ENCODE data around the gene SEPTIN3. TPM values are rescaled to one million over a fixed set of nuclear protein-coding genes. Genes with fewer than 3 reads are reported as not detected.
"Not testable (repeated sequence)": the region's sequence is repeated elsewhere in the genome, so short reads cannot be mapped to it uniquely, and the experiment has no call there.

The SEPTIN3 gene
- total RNA-seq, 1 donor from 2014 or later: 0.48 TPM

DNA sequence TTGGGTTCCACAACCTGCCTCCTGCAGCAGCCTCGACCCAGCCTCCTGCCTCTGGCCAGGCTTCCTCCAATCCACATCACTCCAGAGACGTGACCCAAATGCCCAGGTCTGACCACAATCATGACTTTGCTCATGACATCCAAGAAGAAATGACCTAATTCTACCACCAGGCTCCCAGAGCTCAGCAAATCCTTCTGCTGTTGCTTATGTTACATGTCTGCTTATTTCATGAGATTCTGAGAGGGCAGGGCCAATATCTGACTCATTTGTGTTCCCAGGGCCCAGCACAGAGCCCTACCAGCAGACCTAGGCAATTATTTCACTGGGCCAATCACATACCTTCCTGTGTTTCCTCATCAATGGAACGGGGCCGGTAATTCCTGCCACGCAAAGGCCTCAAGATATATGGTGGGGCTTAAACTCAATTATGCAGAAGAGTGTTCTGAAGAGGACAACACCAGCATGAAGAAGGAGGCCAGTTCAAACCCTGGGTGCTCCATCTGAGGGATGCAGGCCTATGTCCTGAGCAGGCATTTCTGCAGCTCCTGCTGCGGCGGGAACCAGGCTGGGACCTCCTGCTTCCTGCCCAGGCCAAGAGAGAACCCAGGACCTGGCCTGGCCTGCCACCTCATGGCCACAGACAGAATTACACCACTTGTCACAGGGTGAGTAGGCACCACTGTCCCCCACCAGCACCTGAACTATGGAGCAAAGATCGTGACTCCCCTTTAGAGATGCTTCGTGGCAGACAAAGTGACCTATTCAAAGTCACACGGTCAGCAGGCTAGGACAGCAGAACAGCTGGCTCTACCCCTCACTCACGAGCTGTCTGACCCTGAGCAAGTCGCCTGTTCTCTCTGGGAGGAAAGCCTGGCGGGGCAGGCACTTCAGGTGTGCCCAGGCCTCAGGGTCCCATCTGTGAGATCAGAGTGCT, 28.1 kb upstream of the SEPTIN3 start:
- peak; percentile 88 for DNase-seq (ENCODE audit: low spot score)

- no peak for DNase-seq (ENCODE audit: low spot score)
Observed at GRCh38 chr22:41943661-41944209, 25.5 kb upstream of the SEPTIN3 start.

- DNase-seq (ENCODE audit: low spot score): peak; percentile 98
Observed at GRCh38 chr22:41946629-41947423, 22.4 kb upstream of the SEPTIN3 start, which contains the start of gene CENPM. Gene CENPM (minus strand): TSS chr22:41947152. CDS start chr22:41947076, 76 bp downstream.

- no peak for DNase-seq (ENCODE audit: low spot score)
Observed at GRCh38 chr22:41947424-41948080, 21.7 kb upstream of the SEPTIN3 start.

GRCh38 chr22:41948142-41948541, 21.1 kb upstream of the SEPTIN3 start:
- DNase-seq (ENCODE audit: low spot score): no peak

- not testable (repeated sequence) for DNase-seq (ENCODE audit: low spot score)
Observed at GRCh38 chr22:41948928-41949296, 20.3 kb upstream of the SEPTIN3 start.

DNA sequence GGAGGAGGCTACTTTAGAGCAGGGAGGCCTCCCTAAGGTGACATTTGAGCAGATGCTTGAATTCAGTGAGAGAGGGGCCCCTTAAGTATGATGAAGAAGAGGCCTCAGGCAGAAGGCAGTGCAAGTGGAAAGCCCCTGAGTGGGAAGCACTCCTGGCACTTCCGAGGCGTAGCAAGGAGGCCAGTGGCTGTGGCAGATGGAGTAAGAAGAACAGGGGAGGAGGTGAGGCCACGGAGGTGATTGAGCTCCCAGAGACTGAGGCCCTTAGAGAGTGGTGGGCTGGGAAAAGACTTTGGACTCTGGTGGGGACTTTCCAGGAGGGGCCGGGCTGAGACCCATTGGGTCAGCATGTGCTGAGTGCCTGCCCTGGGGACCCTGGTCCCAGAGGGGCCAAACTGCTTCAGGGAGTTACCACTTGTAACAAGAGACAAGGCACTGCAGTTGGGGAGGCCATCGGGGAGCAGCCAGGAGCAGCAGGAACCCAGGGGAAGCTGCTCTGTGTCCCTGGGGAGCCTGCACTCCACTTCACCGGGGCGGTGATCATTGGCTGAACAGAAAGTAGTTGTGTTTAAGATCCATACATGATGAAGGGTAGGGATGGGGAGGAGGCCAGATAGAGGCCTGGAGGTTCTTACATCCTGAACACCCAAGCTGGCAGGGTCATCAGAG, 19.8 kb upstream of the SEPTIN3 start:
- no peak for DNase-seq (ENCODE audit: low spot score)

DNA sequence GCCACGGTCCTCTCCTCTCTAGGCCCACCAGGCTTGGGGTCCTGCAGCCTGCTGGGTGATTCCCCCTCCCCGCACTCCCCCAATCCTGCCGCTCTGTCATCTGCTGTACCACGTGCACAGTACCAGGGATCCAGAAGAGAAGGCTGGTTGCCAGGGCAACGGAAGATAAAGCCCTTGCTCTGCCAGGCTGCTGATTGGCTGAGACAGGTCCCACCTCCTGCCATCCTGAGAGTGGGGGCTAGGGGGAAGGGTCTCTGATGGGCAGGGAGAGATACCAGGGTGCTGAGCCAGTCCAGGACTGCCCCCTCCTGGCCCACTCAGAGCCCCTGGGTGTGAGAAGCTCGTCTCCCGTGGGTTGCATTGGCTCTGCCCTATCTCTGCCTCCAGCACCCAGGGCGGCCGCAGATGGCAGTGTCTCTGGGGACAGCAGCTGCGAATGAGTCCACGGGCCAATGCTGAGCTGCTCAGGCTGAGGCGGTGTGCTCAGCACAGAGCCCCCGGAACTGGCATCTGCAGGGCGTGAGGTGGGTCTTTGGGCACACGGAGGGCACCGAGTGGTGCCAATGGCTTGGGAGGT, 17.3 kb upstream of the SEPTIN3 start, which contains the start of gene SMIM45:
Gene SMIM45 (plus strand): TSS at position 253 of the 577 bp plus-strand sequence.
- peak; percentile 53 for DNase-seq (ENCODE audit: low spot score)

DNA sequence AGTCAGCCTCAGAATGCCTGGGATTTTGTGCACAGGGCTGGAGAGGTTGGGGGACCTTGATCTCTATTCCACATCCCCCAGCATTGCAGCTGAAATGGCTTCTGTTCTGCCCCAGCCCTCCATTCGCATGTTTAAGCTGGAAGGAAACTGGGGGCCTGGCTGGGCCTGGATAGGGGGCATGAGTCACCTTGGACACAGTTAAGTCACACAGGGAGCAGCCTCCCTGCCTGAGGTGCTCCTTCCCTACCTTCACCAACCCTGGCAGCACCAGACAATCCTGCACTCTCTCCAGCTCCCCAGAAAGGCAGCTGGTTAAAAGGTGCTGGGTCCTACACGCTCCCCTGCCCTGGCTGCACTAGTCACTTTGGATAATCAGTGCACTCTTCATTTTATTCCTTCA, 16.5 kb upstream of the SEPTIN3 start:
- no peak for DNase-seq (ENCODE audit: low spot score)

GRCh38 chr22:41957941-41958556, 11.2 kb upstream of the SEPTIN3 start:
- no peak for DNase-seq (ENCODE audit: low spot score)

- no peak for DNase-seq (ENCODE audit: low spot score)
Observed at GRCh38 chr22:41963453-41964111, 5.7 kb upstream of the SEPTIN3 start.

DNA sequence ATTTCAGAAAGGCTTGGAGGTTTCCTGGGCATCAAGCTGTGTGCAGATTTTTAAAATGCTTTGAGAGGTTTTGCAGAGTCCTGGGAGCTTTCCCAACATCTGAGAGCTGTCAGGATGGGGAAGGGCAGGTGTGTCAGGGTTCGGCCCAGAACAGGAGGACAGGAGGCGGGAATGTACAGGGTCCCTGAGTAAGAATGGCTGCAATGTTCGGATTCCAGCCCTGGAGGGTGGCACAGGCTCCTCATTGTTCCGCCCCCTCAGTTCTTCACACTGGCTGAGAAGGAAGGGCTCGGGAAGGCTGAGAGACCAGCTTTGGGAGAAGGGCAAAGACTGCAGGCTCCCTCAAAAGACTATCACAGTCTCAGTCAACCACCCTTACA, 5.1 kb upstream of the SEPTIN3 start:
- no peak for DNase-seq (ENCODE audit: low spot score)

GRCh38 chr22:41966225-41966606, 3.0 kb upstream of the SEPTIN3 start:
- DNase-seq (ENCODE audit: low spot score): no peak

- peak; percentile 91 for DNase-seq (ENCODE audit: low spot score)
Observed at GRCh38 chr22:41966607-41967240, 2.5 kb upstream of the SEPTIN3 start.

GRCh38 chr22:41968601-41969000, 642 bp upstream of the SEPTIN3 start:
- DNase-seq (ENCODE audit: low spot score): no peak

- DNase-seq (ENCODE audit: low spot score): no peak
Observed at GRCh38 chr22:41970601-41971000, 1.4 kb downstream of the SEPTIN3 start.

- DNase-seq (ENCODE audit: low spot score): no peak
Observed at GRCh38 chr22:41971431-41971830, 2.2 kb downstream of the SEPTIN3 start.

GRCh38 chr22:41974691-41975290, 5.5 kb downstream of the SEPTIN3 start:
- DNase-seq (ENCODE audit: low spot score): no peak

All from umbilical cord (tissue), 2 donors.